DMS 273 (cell line): ENCODE measurements around the gene CAMK2A.
A peak's percentile ranks its signal among the peaks of the same experiment; 100 is the strongest.

Experiments used
- DNase-seq: peaks from one replicate; lab custom pipeline; 2025; ENCODE audit not compliant: unreplicated experiment; lab: John Stamatoyannopoulos, UW

The CAMK2A gene

GRCh38 chr5:150289551-150290390 lies at the start of gene CAMK2A:
CAMK2A (minus strand) TSS chr5:150289773; CDS start chr5:150289625, 148 bp downstream.
- peak; percentile 55 for DNase-seq

- peak; percentile 75 for DNase-seq
Observed at GRCh38 chr5:150339165-150339564, 49.6 kb upstream of the CAMK2A start.

GRCh38 chr5:150338546-150338945 lies 49.0 kb upstream of the CAMK2A start:
- no peak for DNase-seq

- no peak for DNase-seq
Observed at GRCh38 chr5:150335778-150336177, 46.2 kb upstream of the CAMK2A start.

- DNase-seq = no peak
Observed at GRCh38 chr5:150333400-150333799, 43.8 kb upstream of the CAMK2A start.

GRCh38 chr5:150329881-150330876 lies 40.6 kb upstream of the CAMK2A start:
- DNase-seq = no peak

- no peak for DNase-seq
Observed at GRCh38 chr5:150329038-150329437, 39.5 kb upstream of the CAMK2A start.

- DNase-seq = no peak
Observed at GRCh38 chr5:150328515-150328914, 38.9 kb upstream of the CAMK2A start.

GRCh38 chr5:150327139-150327538 lies 37.6 kb upstream of the CAMK2A start:
- no peak for DNase-seq

GRCh38 chr5:150326707-150327106 lies 37.1 kb upstream of the CAMK2A start:
- DNase-seq = no peak

- DNase-seq = no peak
Observed at GRCh38 chr5:150325426-150325825, 35.9 kb upstream of the CAMK2A start.

GRCh38 chr5:150323819-150324218 lies 34.2 kb upstream of the CAMK2A start:
- DNase-seq = no peak

- no peak for DNase-seq
Observed at GRCh38 chr5:150323092-150323491, 33.5 kb upstream of the CAMK2A start.

GRCh38 chr5:150322202-150322601 lies 32.6 kb upstream of the CAMK2A start:
- DNase-seq = no peak

- no peak for DNase-seq
Observed at GRCh38 chr5:150321784-150322183, 32.2 kb upstream of the CAMK2A start.

- DNase-seq = no peak
Observed at GRCh38 chr5:150321211-150321610, 31.6 kb upstream of the CAMK2A start.

GRCh38 chr5:150320044-150320613 lies 30.6 kb upstream of the CAMK2A start:
- DNase-seq = peak; percentile 51

- DNase-seq = no peak
Observed at GRCh38 chr5:150319484-150319790, 29.9 kb upstream of the CAMK2A start.

GRCh38 chr5:150318613-150319483 lies 29.3 kb upstream of the CAMK2A start:
- DNase-seq = no peak
